DMS 273 (cell line): Measurements from ENCODE around the gene CNIH3.

Experiments
- DNase-seq: peaks from one replicate; lab custom pipeline; 2025; ENCODE audit not compliant: unreplicated experiment; lab: John Stamatoyannopoulos, UW

CNIH3 gene

GRCh38 chr1:224767676-224768075 lies 151.6 kb downstream of the CNIH3 start:
- DNase-seq = no peak

GRCh38 chr1:224768971-224769370 lies 152.9 kb downstream of the CNIH3 start:
- DNase-seq = no peak

GRCh38 chr1:224769452-224770335 lies 153.6 kb downstream of the CNIH3 start:
- no peak for DNase-seq

GRCh38 chr1:224770336-224770693 lies 154.2 kb downstream of the CNIH3 start:
- no peak for DNase-seq

GRCh38 chr1:224773646-224774045 lies 157.5 kb downstream of the CNIH3 start:
- no peak for DNase-seq

GRCh38 chr1:224774378-224774777 lies 158.3 kb downstream of the CNIH3 start:
- DNase-seq = no peak

- no peak for DNase-seq
Observed at GRCh38 chr1:224777180-224777579, 161.1 kb downstream of the CNIH3 start.

- DNase-seq = no peak
Observed at GRCh38 chr1:224779536-224779935, 163.4 kb downstream of the CNIH3 start.

GRCh38 chr1:224780736-224781135 lies 164.6 kb downstream of the CNIH3 start:
- DNase-seq = no peak

GRCh38 chr1:224781800-224782199 lies 165.7 kb downstream of the CNIH3 start:
- DNase-seq = no peak

- no peak for DNase-seq
Observed at GRCh38 chr1:224782281-224783000, 166.3 kb downstream of the CNIH3 start.

GRCh38 chr1:224783006-224783651 lies 167.0 kb downstream of the CNIH3 start:
- no peak for DNase-seq

GRCh38 chr1:224784265-224785039 lies 168.3 kb downstream of the CNIH3 start:
- no peak for DNase-seq

GRCh38 chr1:224785040-224785328 lies 168.9 kb downstream of the CNIH3 start:
- DNase-seq = no peak

- no peak for DNase-seq
Observed at GRCh38 chr1:224785622-224786021, 169.5 kb downstream of the CNIH3 start.

- DNase-seq = no peak
Observed at GRCh38 chr1:224786533-224787250, 170.6 kb downstream of the CNIH3 start.

- DNase-seq = no peak
Observed at GRCh38 chr1:224789311-224789710, 173.2 kb downstream of the CNIH3 start.
